Adrenal gland (tissue), 12 donors: ENCODE data around the gene CHD8. TPM values are rescaled to one million over a fixed set of nuclear protein-coding genes. Genes with fewer than 3 reads are reported as not detected.

Experiments
- DNase-seq, 7 donors: peaks; one replicate each; pipeline ENCODE4 v3.0.0-alpha.2; 2019 to 2020
- H3K27ac ChIP-seq, 5 donors: fragments of 200-600 bp; sonication (generic) in 4 of 5; 1 replicate in 3 of 5; 2 replicates in 2 of 5; pipeline versions ENCODE4 v1.5.1 to v1.8.0; 2016 to 2020; ENCODE audit warnings: mild to moderate bottlenecking in 1 of 5
- H3K27me3 ChIP-seq: fragments of 200-600 bp; 2 replicates; pipeline ENCODE4 v1.8.0; 2021
- H3K36me3 ChIP-seq, 2 donors: fragments of 200-600 bp; replicated peaks in 1 of 2; 1 replicate in 1 of 2; 2 replicates in 1 of 2; pipeline versions ENCODE4 v1.5.1 to v1.8.0; 2018 to 2022
- H3K4me1 ChIP-seq, 2 donors: fragments of 200-600 bp; replicated peaks in 1 of 2; 1 replicate in 1 of 2; 2 replicates in 1 of 2; pipeline versions ENCODE4 v1.5.1 to v1.8.0; 2018 to 2021
- H3K4me3 ChIP-seq, 4 donors: fragments of 200-600 bp; sonication (generic) in 3 of 4; one replicate each; pipeline ENCODE4 v1.5.1; 2016 to 2018
- H3K9me3 ChIP-seq, 3 donors: fragments of 200-600 bp; sonication (generic) in 1 of 3; replicated peaks in 1 of 3; 1 replicate in 2 of 3; 2 replicates in 1 of 3; pipeline versions ENCODE4 v1.5.1 to v1.8.0; 2016 to 2021
- POLR2A ChIP-seq, 2 donors: fragments of 450-650 bp; IDR thresholded peaks; one replicate each; pipeline ENCODE4 v1.6.1; 2017; ENCODE audit warnings: antibody characterized with exemption in 2 of 2, mild to moderate bottlenecking in 2 of 2, moderate library complexity in 1 of 2
- WGBS, 4 donors: extraction: QIAGEN DNeasy Blood & Tissue Kit in 2 of 4; methylation state at CpG; one replicate each; pipeline versions ENCODE4 v1.1.5 to v1.1.7; 2013 to 2017; 5-methylcytosine and 5-hydroxymethylcytosine counted together
- intact Hi-C, 2 donors: fragments of 100-400 bp; cut with DNase I; formaldehyde crosslinking; loops; one replicate each; pipeline versions ENCODE4 v1.14.1 to v1.15.0; 2022 to 2023
- polyA plus RNA-seq, 3 donors: library from polyadenylated mRNA; stranded (reverse); fragments of 200-250 nt in 2 of 3; fragments of 350-450 nt in 1 of 3; fragmentation: Illumina TruSeq in 1 of 3; extraction: RNeasy Lipid Tissue Mini Kit (QIAGEN cat#74804) in 1 of 3; gene quantifications; one replicate each; pipeline ENCODE4 v1.2.3, GENCODE V29; 2013 to 2014
- small RNA-seq, 2 donors: library from RNA; depleted of rRNA; stranded (forward); fragments of <200 nt; gene quantifications; one replicate each; pipeline ENCODE3, GENCODE V24; 2016
- total RNA-seq, 9 donors: library from RNA; depleted of rRNA in 4 of 9; stranded (reverse); fragments of >200 nt in 4 of 9; fragments of 120-200 nt in 1 of 9; fragmentation: NEBNext Ultra II Directional in 1 of 9; extraction: Animal tissue kit (Norgen Biotek cat#: 25700) in 1 of 9; gene quantifications; one replicate each; pipeline versions ENCODE4 v1.1.0 to v1.2.4, GENCODE V29; 2013 to 2023
- TF ChIP-seq, protein P1 (sequence below), 6 experiments: fragments of 450-650 bp in 4 of 6; fragments of 200-600 bp in 2 of 6; sonication (generic) in 1 of 6; IDR thresholded peaks; 1 replicate in 5 of 6; 2 replicates in 1 of 6; pipeline versions ENCODE4 v1.5.1 to v1.8.0; 2016 to 2021; ENCODE audit warnings: antibody characterized with exemption in 6 of 6, mild to moderate bottlenecking in 2 of 6, moderate library complexity in 1 of 6
- donor health status: healthy with polysubstance abuse.
- donor health status: Bipolar disorder and iron deficiency.
- donor health status: DM: yes; HTN: yes; CAD: no.
- donor health status: DM: no; HTN: no; CAD: no.
- donor health status: DM: no; HTN: no; CAD: no.
- donor health status: DM: yes; HTN: yes; CAD: no.

Gene CHD8
- total and polyA plus RNA-seq, 12 donors = 43.0 to 71.8 (median 59.0) TPM

DNA sequence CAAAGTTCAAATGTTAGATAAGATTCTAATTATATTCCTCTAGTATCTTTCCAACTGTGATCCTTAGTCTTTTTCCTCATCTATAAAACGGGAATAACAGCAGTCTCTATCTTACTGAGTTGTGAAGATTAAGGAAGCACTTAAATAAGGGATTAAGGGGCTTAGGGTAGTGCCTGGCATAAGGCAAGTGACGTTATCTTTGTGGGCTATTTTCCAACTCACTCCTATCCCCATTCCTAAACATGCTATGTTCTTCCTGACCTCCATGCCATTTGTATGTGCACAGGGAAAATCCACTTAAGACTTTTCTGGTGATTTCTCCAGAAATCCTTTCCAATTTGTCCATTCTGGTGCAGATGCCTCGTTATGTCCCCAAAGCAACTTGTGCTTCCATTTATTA is 105.4 kb downstream of the CHD8 start:
- intact Hi-C loops = loop anchor here (10.0 kb wide), 2 partner anchors 54 to 106 kb away; no protein-coding TSS in a partner anchor
- WGBS, 4 donors = 50 to 77% (median 73%) methylated on average over 2 to 3 of the region's 3 CpGs
- Histone ChIP-seq H3K27ac (no peak overlapping the region), H3K27me3 (no peaks in the 10 kb centered on the region), H3K9me3 (no peaks in the 10 kb centered on the region), H3K4me1 (no peaks in the 10 kb centered on the region), H3K36me3 (peaks cover 3 to 48% of the 10 kb centered on the region in 2 donors), H3K4me3 (no peak overlapping the region)
- DNase-seq = no peak
- no peak for TF ChIP-seq POLR2A (IDR thresholded peaks at IDR 0.05)
- TF ChIP-seq, protein P1, sequence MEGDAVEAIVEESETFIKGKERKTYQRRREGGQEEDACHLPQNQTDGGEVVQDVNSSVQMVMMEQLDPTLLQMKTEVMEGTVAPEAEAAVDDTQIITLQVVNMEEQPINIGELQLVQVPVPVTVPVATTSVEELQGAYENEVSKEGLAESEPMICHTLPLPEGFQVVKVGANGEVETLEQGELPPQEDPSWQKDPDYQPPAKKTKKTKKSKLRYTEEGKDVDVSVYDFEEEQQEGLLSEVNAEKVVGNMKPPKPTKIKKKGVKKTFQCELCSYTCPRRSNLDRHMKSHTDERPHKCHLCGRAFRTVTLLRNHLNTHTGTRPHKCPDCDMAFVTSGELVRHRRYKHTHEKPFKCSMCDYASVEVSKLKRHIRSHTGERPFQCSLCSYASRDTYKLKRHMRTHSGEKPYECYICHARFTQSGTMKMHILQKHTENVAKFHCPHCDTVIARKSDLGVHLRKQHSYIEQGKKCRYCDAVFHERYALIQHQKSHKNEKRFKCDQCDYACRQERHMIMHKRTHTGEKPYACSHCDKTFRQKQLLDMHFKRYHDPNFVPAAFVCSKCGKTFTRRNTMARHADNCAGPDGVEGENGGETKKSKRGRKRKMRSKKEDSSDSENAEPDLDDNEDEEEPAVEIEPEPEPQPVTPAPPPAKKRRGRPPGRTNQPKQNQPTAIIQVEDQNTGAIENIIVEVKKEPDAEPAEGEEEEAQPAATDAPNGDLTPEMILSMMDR (IDR thresholded peaks at IDR 0.05) = no peak

DNA sequence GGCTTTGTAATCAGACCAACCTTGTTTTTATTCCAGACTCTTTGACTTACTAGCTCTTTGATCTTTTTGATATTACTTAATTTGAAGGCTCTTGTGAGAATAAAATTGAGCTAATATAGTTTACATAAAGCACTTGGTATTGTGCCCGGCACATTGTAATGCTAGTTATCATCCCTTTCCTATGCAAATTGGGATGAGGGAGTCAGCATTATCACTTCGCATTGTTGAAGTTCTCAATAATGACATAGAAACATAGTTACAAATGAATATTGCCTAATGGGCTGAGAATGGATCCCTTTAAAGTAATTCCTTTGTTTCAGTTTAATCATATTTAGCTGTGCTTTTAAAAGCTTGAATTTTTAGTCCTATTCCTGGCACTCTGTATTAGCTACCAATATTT is 108.7 kb downstream of the CHD8 start:
- H3K27me3 ChIP-seq = no peaks in the 10 kb centered on the region
- intact Hi-C loops = no loop called here
- H3K27ac ChIP-seq = no peak overlapping the region
- WGBS, 4 donors = 72 to 85% (median 78%) methylated on average over 2 of the region's 2 CpGs
- TF ChIP-seq, protein P1 (IDR thresholded peaks at IDR 0.05) = no peak
- no peak for TF ChIP-seq POLR2A (IDR thresholded peaks at IDR 0.05)
- no peak for DNase-seq
- no peaks in the 10 kb centered on the region for H3K4me1 ChIP-seq
- no peaks in the 10 kb centered on the region for H3K9me3 ChIP-seq
- peaks cover 0 to 16% of the 10 kb centered on the region in 2 donors for H3K36me3 ChIP-seq
- no peak overlapping the region for H3K4me3 ChIP-seq

DNA sequence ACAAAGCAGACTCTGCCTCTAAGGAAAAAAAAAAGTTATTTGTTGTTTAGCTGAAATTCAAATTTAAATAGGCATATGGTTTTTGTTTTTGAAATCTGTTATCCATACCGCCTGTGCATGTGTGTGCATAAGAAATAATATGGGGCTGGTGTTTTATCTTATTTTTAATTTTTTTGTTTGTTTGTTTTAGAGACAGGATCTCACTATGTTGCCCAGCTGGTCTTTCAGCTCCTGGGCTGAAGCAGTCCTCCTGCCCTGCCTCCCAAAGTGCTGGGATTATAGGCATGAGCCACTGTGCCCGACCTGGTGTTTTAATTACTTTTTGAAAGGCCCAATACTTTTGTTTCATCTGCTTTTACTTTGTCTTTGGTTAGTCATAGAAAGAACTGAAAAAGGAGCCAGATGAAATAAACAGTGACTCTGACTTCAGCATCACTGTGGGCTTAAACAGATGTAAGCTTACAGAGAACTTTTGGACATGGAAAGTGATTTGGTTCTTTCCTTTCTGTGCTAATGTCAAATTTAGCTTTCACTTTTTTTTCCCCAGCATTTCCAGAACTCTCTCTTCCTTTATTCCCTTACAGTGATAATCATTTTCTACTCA is 109.3 kb downstream of the CHD8 start:
- Histone ChIP-seq H3K27me3 (no peaks in the 10 kb centered on the region), H3K4me1 (no peaks in the 10 kb centered on the region), H3K27ac (no peak overlapping the region), H3K4me3 (no peak overlapping the region), H3K36me3 (peaks cover 0 to 10% of the 10 kb centered on the region in 2 donors), H3K9me3 (no peaks in the 10 kb centered on the region)
- TF ChIP-seq POLR2A (IDR thresholded peaks at IDR 0.05) = no peak
- TF ChIP-seq, protein P1 (IDR thresholded peaks at IDR 0.05) = no peak
- intact Hi-C loops = no loop called here
- WGBS, 4 donors = 68 to 92% (median 89%) methylated on average over 2 of the region's 2 CpGs
- no peak for DNase-seq

DNA sequence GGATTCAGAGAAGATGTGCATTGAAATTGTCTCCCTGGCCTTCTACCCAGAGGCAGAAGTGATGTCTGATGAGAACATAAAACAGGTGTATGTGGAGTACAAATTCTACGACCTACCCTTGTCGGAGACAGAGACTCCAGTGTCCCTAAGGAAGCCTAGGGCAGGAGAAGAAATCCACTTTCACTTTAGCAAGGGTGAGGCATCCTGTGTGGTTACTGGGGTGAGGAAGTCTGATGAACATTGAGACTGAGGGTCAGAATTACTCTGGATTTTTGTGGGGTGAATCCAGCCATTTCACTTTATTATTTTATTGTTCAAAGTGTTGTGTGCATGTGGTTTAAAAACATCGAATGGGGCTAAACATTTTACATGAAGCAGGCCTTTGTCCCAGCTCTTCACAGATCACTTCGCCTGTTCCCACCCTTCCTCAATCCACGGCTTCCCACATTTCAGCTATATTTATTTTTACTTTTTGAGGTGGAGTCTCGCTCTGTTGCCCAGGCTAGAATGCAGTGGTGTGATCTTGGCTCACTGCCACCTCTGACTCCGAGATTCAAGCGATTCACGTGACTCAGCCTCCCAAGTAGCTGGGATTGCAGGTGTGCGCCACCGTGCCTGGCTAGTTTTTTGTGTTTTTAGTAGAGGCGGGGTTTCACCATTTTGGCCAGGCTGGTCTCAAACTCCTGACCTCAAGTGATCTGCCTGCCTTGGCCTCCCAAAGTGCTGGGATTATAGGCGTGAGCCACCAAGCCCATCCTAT is 112.7 kb downstream of the CHD8 start:
- Histone ChIP-seq H3K27me3 (no peaks in the 10 kb centered on the region), H3K36me3 (no peaks in the 10 kb centered on the region), H3K4me1 (no peaks in the 10 kb centered on the region), H3K4me3 (no peak overlapping the region), H3K27ac (no peak overlapping the region), H3K9me3 (no peaks in the 10 kb centered on the region)
- WGBS, 4 donors = 75 to 82% (median 79%) methylated on average over 12 to 13 of the region's 13 CpGs
- no peak for DNase-seq
- intact Hi-C loops = no loop called here
- TF ChIP-seq POLR2A (IDR thresholded peaks at IDR 0.05) = no peak
- TF ChIP-seq, protein P1 (IDR thresholded peaks at IDR 0.05) = no peak

Small RNA genes lying within 50 kb of the gene (small RNA-seq; reads per million reads assigned to genes)
- gene RN7SL650P = 0 reads per million in 2 donors
- 15,013 to 23,724 reads per million in 2 donors for gene SNORD8
- gene SNORD9 = 106 to 174 reads per million in 2 donors

Other genes starting within 250 kb of the CHD8 start
- 100 to 1,000 TPM; 399 to 616 (median 506) TPM for gene HNRNPC, start 186.7 kb downstream of the CHD8 start, total RNA-seq
- gene HNRNPC, start 186.7 kb downstream of the CHD8 start, polyA plus RNA-seq = 100 to 1,000 TPM; 832 to 905 (median 866) TPM
- gene RPGRIP1, start 176.0 kb downstream of the CHD8 start, total RNA-seq = 1 to 10 TPM in 4 of 9 donors, under 1 TPM in 3, not detected in 2; 0.11 to 1.6 (median 1.1) TPM
- gene RPGRIP1, start 176.0 kb downstream of the CHD8 start, polyA plus RNA-seq = under 1 TPM in 2 of 3 donors, not detected in 1; 0.10 to 0.24 TPM
- 10 to 100 TPM; 39.2 to 76.4 (median 48.5) TPM for gene SUPT16H, start 72.1 kb downstream of the CHD8 start, total RNA-seq
- gene SUPT16H, start 72.1 kb downstream of the CHD8 start, polyA plus RNA-seq = 10 to 100 TPM; 45.8 to 69.8 (median 50.4) TPM
- gene RAB2B, start 20.8 kb upstream of the CHD8 start, total RNA-seq = 10 to 100 TPM; 16.8 to 50.6 (median 30.1) TPM
- 10 to 100 TPM; 14.0 to 49.1 (median 23.9) TPM for gene RAB2B, start 20.8 kb upstream of the CHD8 start, polyA plus RNA-seq
- 10 to 100 TPM; 31.5 to 91.5 (median 49.9) TPM for gene TOX4, start 21.1 kb upstream of the CHD8 start, total RNA-seq
- 10 to 100 TPM; 15.5 to 74.8 (median 21.6) TPM for gene TOX4, start 21.1 kb upstream of the CHD8 start, polyA plus RNA-seq
- 10 to 100 TPM; 30.2 to 81.6 (median 45.6) TPM for gene METTL3, start 55.2 kb upstream of the CHD8 start, total RNA-seq
- gene METTL3, start 55.2 kb upstream of the CHD8 start, polyA plus RNA-seq = 10 to 100 TPM; 34.4 to 75.5 (median 55.5) TPM
- 10 to 100 TPM in 4 of 9 donors, 1 to 10 TPM in 5; 5.3 to 20.6 (median 9.4) TPM for gene SALL2, start 70.2 kb upstream of the CHD8 start, total RNA-seq
- gene SALL2, start 70.2 kb upstream of the CHD8 start, polyA plus RNA-seq = 1 to 10 TPM; 3.2 to 6.9 (median 6.4) TPM
- gene OR10G3, start 124.0 kb upstream of the CHD8 start, total RNA-seq = not detected
- not detected for gene OR10G3, start 124.0 kb upstream of the CHD8 start, polyA plus RNA-seq
- not detected for gene OR10G2, start 178.8 kb upstream of the CHD8 start, total RNA-seq
- gene OR10G2, start 178.8 kb upstream of the CHD8 start, polyA plus RNA-seq = not detected
- gene OR4E2, start 197.7 kb upstream of the CHD8 start, total RNA-seq = not detected
- not detected for gene OR4E2, start 197.7 kb upstream of the CHD8 start, polyA plus RNA-seq
- gene OR4E1, start 217.7 kb upstream of the CHD8 start, total RNA-seq = not detected
- not detected for gene OR4E1, start 217.7 kb upstream of the CHD8 start, polyA plus RNA-seq